DND-41 (cell line): ENCODE results near the gene CDCP1.

ENCODE experiments used
- EZH2 ChIP-seq: IDR thresholded peaks from 3 replicates; pipeline ENCODE4 v1.6.1; 2012; ENCODE audit warnings: borderline replicate concordance, low read depth, mild to moderate bottlenecking, moderate library complexity, low read length, inconsistent platforms; ENCODE audit not compliant: severe bottlenecking
- TF ChIP-seq, protein P1 (sequence below): IDR thresholded peaks from 2 replicates; pipeline ENCODE4 v1.5.1; 2012; ENCODE audit warnings: borderline replicate concordance, low read length, moderate library complexity, mild to moderate bottlenecking; ENCODE audit not compliant: poor library complexity, severe bottlenecking; ENCODE audit errors: extremely low read depth

DNA sequence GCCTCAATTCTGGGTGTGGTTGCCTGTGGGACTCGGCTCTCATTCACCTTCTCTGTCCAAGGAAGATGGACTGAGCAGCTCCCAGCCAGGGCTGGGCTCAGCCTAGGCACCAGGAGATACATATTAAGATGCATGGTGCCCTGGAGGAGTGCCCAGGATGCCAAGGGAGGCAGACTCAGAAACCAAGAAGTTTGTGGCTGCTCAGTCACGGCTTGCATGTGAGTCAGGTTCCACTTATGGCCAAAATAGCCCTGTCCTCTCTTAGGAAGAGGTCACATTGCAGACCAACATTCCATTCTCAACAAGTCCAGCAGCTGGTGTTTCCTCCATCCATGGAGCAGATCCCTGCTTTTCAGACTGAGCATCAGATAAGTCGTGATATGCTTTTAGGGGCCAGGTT, 21.8 kb downstream of the CDCP1 start:
- TF ChIP-seq, protein P1, sequence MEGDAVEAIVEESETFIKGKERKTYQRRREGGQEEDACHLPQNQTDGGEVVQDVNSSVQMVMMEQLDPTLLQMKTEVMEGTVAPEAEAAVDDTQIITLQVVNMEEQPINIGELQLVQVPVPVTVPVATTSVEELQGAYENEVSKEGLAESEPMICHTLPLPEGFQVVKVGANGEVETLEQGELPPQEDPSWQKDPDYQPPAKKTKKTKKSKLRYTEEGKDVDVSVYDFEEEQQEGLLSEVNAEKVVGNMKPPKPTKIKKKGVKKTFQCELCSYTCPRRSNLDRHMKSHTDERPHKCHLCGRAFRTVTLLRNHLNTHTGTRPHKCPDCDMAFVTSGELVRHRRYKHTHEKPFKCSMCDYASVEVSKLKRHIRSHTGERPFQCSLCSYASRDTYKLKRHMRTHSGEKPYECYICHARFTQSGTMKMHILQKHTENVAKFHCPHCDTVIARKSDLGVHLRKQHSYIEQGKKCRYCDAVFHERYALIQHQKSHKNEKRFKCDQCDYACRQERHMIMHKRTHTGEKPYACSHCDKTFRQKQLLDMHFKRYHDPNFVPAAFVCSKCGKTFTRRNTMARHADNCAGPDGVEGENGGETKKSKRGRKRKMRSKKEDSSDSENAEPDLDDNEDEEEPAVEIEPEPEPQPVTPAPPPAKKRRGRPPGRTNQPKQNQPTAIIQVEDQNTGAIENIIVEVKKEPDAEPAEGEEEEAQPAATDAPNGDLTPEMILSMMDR: no peak
- TF ChIP-seq EZH2: no peak
